ENCODE data around the gene OSBPL10. TPM values are rescaled to one million over a fixed set of nuclear protein-coding genes. Genes with fewer than 3 reads are reported as not detected.

The OSBPL10 gene
- total and polyA plus RNA-seq, 4 donors: 3.9 to 33.0 (median 13.1) TPM

- H3K36me3 ChIP-seq (ENCODE audit: control insufficient read depth in 4 of 4, insufficient read depth in 4 of 4, low read length in 4 of 4): no peaks in the 10 kb centered on the region
- no peak overlapping the region for H3K4me3 ChIP-seq
- DNase-seq (no peak), ATAC-seq (ENCODE audit: insufficient read depth, low FRiP score) (no peak)
- TF ChIP-seq CTCF (IDR thresholded peaks at IDR 0.05; ENCODE audit: control extremely low read depth, extremely low read depth): no peak
- H3K4me1 ChIP-seq (ENCODE audit: control insufficient read depth in 5 of 5, insufficient read depth in 5 of 5, low read length in 5 of 5): no peaks in the 10 kb centered on the region
- H3K9me3 ChIP-seq (ENCODE audit: control insufficient read depth in 4 of 4, insufficient read depth in 3 of 4, low read length in 3 of 4): peaks cover 0 to 10% (median 4%) of the 10 kb centered on the region in 4 donors
- H3K27ac ChIP-seq (ENCODE audit: low read depth in 1 of 2, low read length in 1 of 2): no peak overlapping the region
- H3K27me3 ChIP-seq (ENCODE audit: control insufficient read depth in 3 of 3, insufficient read depth in 3 of 3, low read length in 2 of 3): no peaks in the 10 kb centered on the region
- 100% methylated on average over 1 of the region's 1 CpG for WGBS, 2 donors
- no peak overlapping the region for H3K9ac ChIP-seq (ENCODE audit: insufficient read depth in 1 of 2, low read length in 2 of 2)
Observed at GRCh38 chr3:31988271-31988670, 7.2 kb upstream of the OSBPL10 start.

- Histone ChIP-seq H3K9me3 (ENCODE audit: control insufficient read depth in 4 of 4, insufficient read depth in 3 of 4, low read length in 3 of 4) (peaks cover 0 to 9% (median 2%) of the 10 kb centered on the region in 4 donors), H3K27ac (ENCODE audit: low read depth in 1 of 2, low read length in 1 of 2) (no peak overlapping the region), H3K36me3 (ENCODE audit: control insufficient read depth in 4 of 4, insufficient read depth in 4 of 4, low read length in 4 of 4) (no peaks in the 10 kb centered on the region), H3K27me3 (ENCODE audit: control insufficient read depth in 3 of 3, insufficient read depth in 3 of 3, low read length in 2 of 3) (no peaks in the 10 kb centered on the region), H3K4me3 (no peak overlapping the region), H3K9ac (ENCODE audit: insufficient read depth in 1 of 2, low read length in 2 of 2) (no peak overlapping the region), H3K4me1 (ENCODE audit: control insufficient read depth in 5 of 5, insufficient read depth in 5 of 5, low read length in 5 of 5) (peaks cover 0 to 8% (median 0%) of the 10 kb centered on the region in 5 donors)
- DNase-seq (no peak), ATAC-seq (ENCODE audit: insufficient read depth, low FRiP score) (no peak)
- no peak for TF ChIP-seq CTCF (IDR thresholded peaks at IDR 0.05; ENCODE audit: control extremely low read depth, extremely low read depth)
- 58 to 68% methylated on average over 2 of the region's 2 CpGs for WGBS, 2 donors
Observed at GRCh38 chr3:31985831-31986230, 4.8 kb upstream of the OSBPL10 start.

- no peak for DNase-seq
- peaks cover 0 to 9% (median 0%) of the 10 kb centered on the region in 4 donors for H3K9me3 ChIP-seq (ENCODE audit: control insufficient read depth in 4 of 4, insufficient read depth in 3 of 4, low read length in 3 of 4)
- no peak overlapping the region for H3K27ac ChIP-seq (ENCODE audit: low read depth in 1 of 2, low read length in 1 of 2)
- no peak for TF ChIP-seq CTCF (IDR thresholded peaks at IDR 0.05; ENCODE audit: control extremely low read depth, extremely low read depth)
- no peak for ATAC-seq (ENCODE audit: insufficient read depth, low FRiP score)
- no peaks in the 10 kb centered on the region for H3K27me3 ChIP-seq (ENCODE audit: control insufficient read depth in 3 of 3, insufficient read depth in 3 of 3, low read length in 2 of 3)
- 93 to 96% methylated on average over 4 of the region's 4 CpGs for WGBS, 2 donors
- no peak overlapping the region for H3K9ac ChIP-seq (ENCODE audit: insufficient read depth in 1 of 2, low read length in 2 of 2)
- peaks cover 0 to 12% (median 0%) of the 10 kb centered on the region in 5 donors for H3K4me1 ChIP-seq (ENCODE audit: control insufficient read depth in 5 of 5, insufficient read depth in 5 of 5, low read length in 5 of 5)
- no peaks in the 10 kb centered on the region for H3K36me3 ChIP-seq (ENCODE audit: control insufficient read depth in 4 of 4, insufficient read depth in 4 of 4, low read length in 4 of 4)
- no peak overlapping the region for H3K4me3 ChIP-seq
Observed at GRCh38 chr3:31984321-31984720, 3.3 kb upstream of the OSBPL10 start.
